ENCODE results near the gene PPP2R2C.

DNA sequence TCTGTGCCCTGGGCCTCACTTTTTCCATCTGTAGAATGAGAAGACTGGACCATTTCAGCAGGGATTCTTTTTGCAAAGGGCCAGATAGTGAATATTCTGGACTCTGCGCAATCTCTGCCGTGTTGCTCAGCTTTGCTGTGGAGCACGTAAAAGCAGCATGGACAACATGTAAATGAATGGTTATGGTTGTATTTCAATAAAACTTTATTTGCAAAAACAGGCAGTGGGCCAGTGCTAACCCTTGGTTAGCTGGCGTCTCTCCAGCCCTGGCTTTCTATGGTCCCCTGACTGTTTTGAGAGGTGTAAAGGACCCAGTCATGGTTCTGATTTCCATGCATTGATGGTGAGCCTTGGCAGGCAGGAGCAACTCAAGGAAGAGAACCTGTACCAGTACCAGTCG lies 184.1 kb downstream of the PPP2R2C start:
- TF ChIP-seq, protein P1, sequence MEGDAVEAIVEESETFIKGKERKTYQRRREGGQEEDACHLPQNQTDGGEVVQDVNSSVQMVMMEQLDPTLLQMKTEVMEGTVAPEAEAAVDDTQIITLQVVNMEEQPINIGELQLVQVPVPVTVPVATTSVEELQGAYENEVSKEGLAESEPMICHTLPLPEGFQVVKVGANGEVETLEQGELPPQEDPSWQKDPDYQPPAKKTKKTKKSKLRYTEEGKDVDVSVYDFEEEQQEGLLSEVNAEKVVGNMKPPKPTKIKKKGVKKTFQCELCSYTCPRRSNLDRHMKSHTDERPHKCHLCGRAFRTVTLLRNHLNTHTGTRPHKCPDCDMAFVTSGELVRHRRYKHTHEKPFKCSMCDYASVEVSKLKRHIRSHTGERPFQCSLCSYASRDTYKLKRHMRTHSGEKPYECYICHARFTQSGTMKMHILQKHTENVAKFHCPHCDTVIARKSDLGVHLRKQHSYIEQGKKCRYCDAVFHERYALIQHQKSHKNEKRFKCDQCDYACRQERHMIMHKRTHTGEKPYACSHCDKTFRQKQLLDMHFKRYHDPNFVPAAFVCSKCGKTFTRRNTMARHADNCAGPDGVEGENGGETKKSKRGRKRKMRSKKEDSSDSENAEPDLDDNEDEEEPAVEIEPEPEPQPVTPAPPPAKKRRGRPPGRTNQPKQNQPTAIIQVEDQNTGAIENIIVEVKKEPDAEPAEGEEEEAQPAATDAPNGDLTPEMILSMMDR (IDR thresholded peaks at IDR 0.05), result no peak
- TF ChIP-seq POLR2A (IDR thresholded peaks at IDR 0.05), result no peak
